Measurements from ENCODE around the gene ADGRL3.
"Not testable (repeated sequence)": the region's sequence is repeated elsewhere in the genome, so short reads cannot be mapped to it uniquely, and the experiment has no call there.

Gene ADGRL3

GRCh38 chr4:61293707-61294400, 93.7 kb downstream of the ADGRL3 start:
- no peak for DNase-seq

GRCh38 chr4:61294936-61295335, 94.8 kb downstream of the ADGRL3 start:
- DNase-seq, result no peak

- DNase-seq, result no peak
These were observed 96.0 kb downstream of the ADGRL3 start for GRCh38 chr4:61296144-61296543.

GRCh38 chr4:61298178-61298740, 98.1 kb downstream of the ADGRL3 start:
- DNase-seq, result no peak

GRCh38 chr4:61299316-61299715, 99.2 kb downstream of the ADGRL3 start:
- no peak for DNase-seq

- no peak for DNase-seq
These were observed 100.2 kb downstream of the ADGRL3 start for GRCh38 chr4:61300266-61300844.

- DNase-seq, result no peak
These were observed 101.1 kb downstream of the ADGRL3 start for GRCh38 chr4:61301271-61301670.

GRCh38 chr4:61308033-61308432, 107.9 kb downstream of the ADGRL3 start:
- DNase-seq, result no peak

GRCh38 chr4:61309616-61310015, 109.5 kb downstream of the ADGRL3 start:
- DNase-seq, result no peak

- DNase-seq, result no peak
These were observed 112.4 kb downstream of the ADGRL3 start for GRCh38 chr4:61312526-61312925.

GRCh38 chr4:61318431-61318830, 118.3 kb downstream of the ADGRL3 start:
- no peak for DNase-seq

- no peak for DNase-seq
These were observed 119.0 kb downstream of the ADGRL3 start for GRCh38 chr4:61319156-61319555.

- no peak for DNase-seq
These were observed 120.0 kb downstream of the ADGRL3 start for GRCh38 chr4:61320154-61320553.

- no peak for DNase-seq
These were observed 120.5 kb downstream of the ADGRL3 start for GRCh38 chr4:61320631-61321030.

- no peak for DNase-seq
These were observed 132.6 kb downstream of the ADGRL3 start for GRCh38 chr4:61332693-61333092.

GRCh38 chr4:61333490-61333889, 133.4 kb downstream of the ADGRL3 start:
- no peak for DNase-seq

- DNase-seq, result no peak
These were observed 135.2 kb downstream of the ADGRL3 start for GRCh38 chr4:61335241-61335763.

GRCh38 chr4:61336488-61336887, 136.4 kb downstream of the ADGRL3 start:
- no peak for DNase-seq

- DNase-seq, result no peak
These were observed 136.8 kb downstream of the ADGRL3 start for GRCh38 chr4:61336916-61337315.

GRCh38 chr4:61342061-61342460, 141.9 kb downstream of the ADGRL3 start:
- DNase-seq, result no peak

GRCh38 chr4:61350932-61351331, 150.8 kb downstream of the ADGRL3 start:
- no peak for DNase-seq

- no peak for DNase-seq
These were observed 156.6 kb downstream of the ADGRL3 start for GRCh38 chr4:61356696-61357095.

- no peak for DNase-seq
These were observed 159.2 kb downstream of the ADGRL3 start for GRCh38 chr4:61359301-61359700.

- DNase-seq, result not testable (repeated sequence)
These were observed 172.7 kb downstream of the ADGRL3 start for GRCh38 chr4:61372817-61373216.
